Measurements from ENCODE around the gene ATG16L1. TPM values are rescaled to one million over a fixed set of nuclear protein-coding genes. Genes with fewer than 3 reads are reported as not detected.

ATG16L1 gene
- total RNA-seq, 1 donor from 2014 or later: 23.5 TPM

DNA sequence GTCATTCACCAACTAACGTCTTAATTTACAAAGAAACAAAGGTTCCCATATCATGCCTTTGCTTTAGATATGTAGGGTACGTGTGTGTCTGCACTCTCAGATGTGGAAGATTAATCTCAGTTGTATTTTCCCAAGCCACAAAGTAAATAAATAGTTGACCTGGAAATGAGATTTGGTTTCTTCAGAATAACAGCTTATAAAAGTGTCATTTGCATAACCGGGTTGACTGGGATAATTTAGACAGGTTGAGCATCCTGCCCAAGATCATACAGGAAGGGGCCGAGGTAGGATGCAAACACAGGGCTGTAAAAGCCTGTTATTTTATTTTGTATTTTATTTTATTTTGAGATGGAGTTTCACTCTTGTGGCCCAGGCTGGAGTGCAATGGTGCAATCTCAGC lies 19.5 kb downstream of the ATG16L1 start:
- Mint-ChIP-seq H3K9me3 (no peaks in the 10 kb centered on the region), H3K4me3 (no peak overlapping the region), H3K4me1 (no peaks in the 10 kb centered on the region), H3K27ac (no peak overlapping the region), H3K36me3 (peaks cover 49% of the 10 kb centered on the region), H3K27me3 (ENCODE audit: low read depth) (no peaks in the 10 kb centered on the region)
- TF ChIP-seq, protein P1, sequence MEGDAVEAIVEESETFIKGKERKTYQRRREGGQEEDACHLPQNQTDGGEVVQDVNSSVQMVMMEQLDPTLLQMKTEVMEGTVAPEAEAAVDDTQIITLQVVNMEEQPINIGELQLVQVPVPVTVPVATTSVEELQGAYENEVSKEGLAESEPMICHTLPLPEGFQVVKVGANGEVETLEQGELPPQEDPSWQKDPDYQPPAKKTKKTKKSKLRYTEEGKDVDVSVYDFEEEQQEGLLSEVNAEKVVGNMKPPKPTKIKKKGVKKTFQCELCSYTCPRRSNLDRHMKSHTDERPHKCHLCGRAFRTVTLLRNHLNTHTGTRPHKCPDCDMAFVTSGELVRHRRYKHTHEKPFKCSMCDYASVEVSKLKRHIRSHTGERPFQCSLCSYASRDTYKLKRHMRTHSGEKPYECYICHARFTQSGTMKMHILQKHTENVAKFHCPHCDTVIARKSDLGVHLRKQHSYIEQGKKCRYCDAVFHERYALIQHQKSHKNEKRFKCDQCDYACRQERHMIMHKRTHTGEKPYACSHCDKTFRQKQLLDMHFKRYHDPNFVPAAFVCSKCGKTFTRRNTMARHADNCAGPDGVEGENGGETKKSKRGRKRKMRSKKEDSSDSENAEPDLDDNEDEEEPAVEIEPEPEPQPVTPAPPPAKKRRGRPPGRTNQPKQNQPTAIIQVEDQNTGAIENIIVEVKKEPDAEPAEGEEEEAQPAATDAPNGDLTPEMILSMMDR (IDR thresholded peaks at IDR 0.05; ENCODE audit: unreplicated experiment): no peak
- DNase-seq (ENCODE audit: low spot score in 2 of 2, unreplicated experiment in 2 of 2): no peak

DNA sequence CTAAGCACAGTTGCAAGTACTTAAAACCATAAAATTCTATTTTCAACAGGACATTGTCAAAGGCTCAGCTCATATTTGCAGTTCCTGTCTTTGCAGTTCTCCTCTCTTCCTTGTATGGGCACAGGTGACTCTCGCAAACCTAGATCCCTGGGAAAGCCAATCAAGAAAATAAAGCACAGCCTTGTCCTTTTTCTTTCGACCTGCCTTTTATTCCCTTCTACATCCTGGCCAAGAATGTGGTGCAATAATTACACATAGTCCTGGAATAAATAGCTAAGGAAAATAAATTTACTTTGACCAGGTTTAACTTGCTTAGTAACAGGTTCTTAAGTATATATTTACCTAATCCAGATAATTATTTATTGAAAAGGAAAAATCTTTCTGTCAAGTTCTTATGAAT lies 20.2 kb downstream of the ATG16L1 start:
- no peaks in the 10 kb centered on the region for H3K9me3 Mint-ChIP-seq
- no peak overlapping the region for H3K4me3 Mint-ChIP-seq
- H3K36me3 Mint-ChIP-seq: peaks cover 46% of the 10 kb centered on the region
- no peak overlapping the region for H3K27ac Mint-ChIP-seq
- no peaks in the 10 kb centered on the region for H3K4me1 Mint-ChIP-seq
- DNase-seq (ENCODE audit: low spot score in 2 of 2, unreplicated experiment in 2 of 2): no peak
- TF ChIP-seq, protein P1 (IDR thresholded peaks at IDR 0.05; ENCODE audit: unreplicated experiment): no peak
- H3K27me3 Mint-ChIP-seq (ENCODE audit: low read depth): no peaks in the 10 kb centered on the region

DNA sequence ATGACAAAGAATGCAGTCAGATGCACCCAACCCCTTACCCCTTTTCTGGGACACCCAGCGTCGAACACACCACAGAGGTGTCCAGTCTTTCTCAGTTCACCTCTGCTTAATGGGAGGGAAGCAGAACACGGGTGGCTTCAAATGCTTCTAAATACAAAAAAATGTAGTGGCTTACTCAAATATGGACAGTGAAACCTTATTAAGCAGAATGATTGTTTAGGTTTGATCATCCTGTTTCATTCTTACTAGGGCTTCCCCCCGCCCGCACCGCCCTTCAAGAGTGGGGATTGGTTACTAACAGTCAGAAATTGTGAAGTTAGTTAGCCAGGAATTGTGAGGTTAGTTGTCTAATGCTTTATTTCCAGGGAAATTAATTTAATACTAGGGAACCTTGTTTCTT lies 21.6 kb downstream of the ATG16L1 start:
- TF ChIP-seq, protein P1 (IDR thresholded peaks at IDR 0.05; ENCODE audit: unreplicated experiment): no peak
- Mint-ChIP-seq H3K27ac (no peak overlapping the region), H3K27me3 (ENCODE audit: low read depth) (no peaks in the 10 kb centered on the region), H3K9me3 (no peaks in the 10 kb centered on the region), H3K36me3 (peaks cover 52% of the 10 kb centered on the region), H3K4me3 (no peak overlapping the region), H3K4me1 (no peaks in the 10 kb centered on the region)
- no peak for DNase-seq (ENCODE audit: low spot score in 2 of 2, unreplicated experiment in 2 of 2)

DNA sequence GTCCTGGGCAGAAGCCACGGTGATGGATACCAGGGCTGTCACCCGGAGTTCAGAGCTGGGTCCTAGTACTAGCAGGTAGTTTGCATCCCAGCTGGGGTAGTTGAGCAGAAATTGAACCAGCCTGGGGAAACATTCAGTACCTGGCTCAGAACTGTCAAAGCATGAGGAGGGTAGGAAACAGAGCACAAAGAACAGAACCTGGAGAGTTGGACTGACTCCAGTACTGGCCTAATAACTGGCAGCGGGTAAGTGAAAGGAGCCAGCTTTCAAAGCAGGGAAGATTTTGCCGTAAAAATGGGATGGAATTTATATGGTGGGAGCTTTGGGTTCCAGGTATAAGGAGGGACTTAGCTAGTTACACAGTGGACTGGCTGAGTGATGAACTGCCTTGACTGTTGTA lies 23.8 kb downstream of the ATG16L1 start:
- H3K4me1 Mint-ChIP-seq: peaks cover 2% of the 10 kb centered on the region
- TF ChIP-seq, protein P1 (IDR thresholded peaks at IDR 0.05; ENCODE audit: unreplicated experiment): no peak
- no peak for DNase-seq (ENCODE audit: low spot score in 2 of 2, unreplicated experiment in 2 of 2)
- no peaks in the 10 kb centered on the region for H3K9me3 Mint-ChIP-seq
- H3K27ac Mint-ChIP-seq: no peak overlapping the region
- H3K4me3 Mint-ChIP-seq: no peak overlapping the region
- H3K27me3 Mint-ChIP-seq (ENCODE audit: low read depth): no peaks in the 10 kb centered on the region
- peaks cover 40% of the 10 kb centered on the region for H3K36me3 Mint-ChIP-seq

DNA sequence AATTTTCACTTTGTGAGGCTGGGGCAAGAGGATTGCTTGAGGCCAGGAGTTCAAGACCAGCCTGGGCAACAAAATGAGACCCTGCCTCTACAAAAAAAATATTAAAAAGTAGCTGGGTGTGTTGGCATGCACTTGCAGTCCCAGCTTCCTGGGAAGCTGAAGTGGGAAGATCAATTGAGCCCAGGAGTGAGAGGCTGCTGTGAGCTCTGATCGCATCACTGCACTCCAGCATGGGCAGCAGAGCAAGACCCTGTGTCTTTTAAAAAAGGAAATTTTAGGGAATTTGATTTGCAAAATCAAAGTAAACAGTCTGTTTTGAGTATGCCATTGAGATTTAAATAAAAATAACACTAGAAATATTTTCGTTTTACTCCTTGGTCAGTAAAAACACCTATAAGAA lies 27.4 kb downstream of the ATG16L1 start:
- Mint-ChIP-seq H3K4me3 (no peak overlapping the region), H3K4me1 (peaks cover 3% of the 10 kb centered on the region), H3K36me3 (peaks cover 45% of the 10 kb centered on the region), H3K9me3 (no peaks in the 10 kb centered on the region), H3K27me3 (ENCODE audit: low read depth) (no peaks in the 10 kb centered on the region), H3K27ac (no peak overlapping the region)
- no peak for DNase-seq (ENCODE audit: low spot score in 2 of 2, unreplicated experiment in 2 of 2)
- TF ChIP-seq, protein P1 (IDR thresholded peaks at IDR 0.05; ENCODE audit: unreplicated experiment): no peak

DNA sequence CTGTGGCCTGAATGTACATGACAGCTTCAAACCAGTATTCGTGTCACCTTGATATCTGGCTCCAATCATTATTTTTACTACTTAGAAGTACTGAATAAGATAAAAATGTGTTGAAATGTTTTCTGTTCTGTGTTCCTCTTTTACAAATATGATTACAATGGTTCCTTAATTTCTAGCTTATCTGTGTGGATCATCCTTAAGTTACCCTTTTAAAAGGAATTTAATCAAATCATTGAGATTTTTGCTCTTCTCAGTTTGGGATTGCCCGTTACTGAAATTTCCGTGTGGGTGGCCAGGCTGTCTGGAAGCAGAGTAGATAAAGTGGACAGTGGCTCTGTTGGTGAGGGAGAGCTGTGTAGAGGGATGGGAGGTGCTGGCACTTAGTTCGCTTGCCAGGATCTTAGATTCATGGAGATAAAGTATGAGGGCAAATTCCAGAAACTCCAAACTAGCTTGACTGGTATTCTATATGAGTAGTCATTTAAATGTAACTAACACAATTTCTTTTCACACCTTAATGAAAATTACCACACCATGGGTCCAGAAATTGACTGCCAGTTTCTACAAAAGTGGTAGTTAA lies 28.7 kb downstream of the ATG16L1 start:
- no peak overlapping the region for H3K4me3 Mint-ChIP-seq
- H3K27me3 Mint-ChIP-seq (ENCODE audit: low read depth): no peaks in the 10 kb centered on the region
- H3K27ac Mint-ChIP-seq: no peak overlapping the region
- H3K9me3 Mint-ChIP-seq: no peaks in the 10 kb centered on the region
- no peak for DNase-seq (ENCODE audit: low spot score in 2 of 2, unreplicated experiment in 2 of 2)
- H3K36me3 Mint-ChIP-seq: peaks cover 43% of the 10 kb centered on the region
- H3K4me1 Mint-ChIP-seq: peaks cover 3% of the 10 kb centered on the region
- TF ChIP-seq, protein P1 (IDR thresholded peaks at IDR 0.05; ENCODE audit: unreplicated experiment): no peak

Measured in mesothelial cell of epicardium (in vitro differentiated cells).